C4-2B (cell line): Measurements from ENCODE around the gene FBXO3.

Experiments used
- ZFX ChIP-seq: fragments of 450-650 bp; IDR thresholded peaks from 2 replicates; pipeline ENCODE4 v1.6.1; 2017
- TF ChIP-seq, protein P1 (sequence below): fragments of 450-650 bp; conservative IDR thresholded peaks from 2 replicates; pipeline ENCODE4 v1.5.1; 2017; ENCODE audit warnings: mild to moderate bottlenecking

DNA sequence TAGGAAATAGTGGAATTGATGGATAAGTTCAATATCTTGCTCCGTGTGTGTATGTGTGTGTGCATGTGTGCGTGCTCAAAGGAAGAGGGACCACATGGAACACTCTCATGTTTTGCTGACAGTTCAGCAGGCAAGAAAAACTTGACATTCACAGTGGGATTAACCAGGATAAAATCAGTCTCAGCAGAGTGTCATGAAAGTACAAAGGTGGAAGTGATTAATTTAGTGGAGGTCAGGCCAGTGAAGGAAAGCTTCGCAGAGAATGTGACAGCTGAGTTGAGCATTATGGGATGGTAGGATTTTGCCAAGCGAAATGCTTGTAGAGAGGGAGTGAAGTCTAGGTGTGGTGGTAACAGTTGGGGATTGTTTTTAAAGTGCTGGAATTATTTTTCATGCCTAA, 15.7 kb upstream of the FBXO3 start:
- TF ChIP-seq, protein P1, sequence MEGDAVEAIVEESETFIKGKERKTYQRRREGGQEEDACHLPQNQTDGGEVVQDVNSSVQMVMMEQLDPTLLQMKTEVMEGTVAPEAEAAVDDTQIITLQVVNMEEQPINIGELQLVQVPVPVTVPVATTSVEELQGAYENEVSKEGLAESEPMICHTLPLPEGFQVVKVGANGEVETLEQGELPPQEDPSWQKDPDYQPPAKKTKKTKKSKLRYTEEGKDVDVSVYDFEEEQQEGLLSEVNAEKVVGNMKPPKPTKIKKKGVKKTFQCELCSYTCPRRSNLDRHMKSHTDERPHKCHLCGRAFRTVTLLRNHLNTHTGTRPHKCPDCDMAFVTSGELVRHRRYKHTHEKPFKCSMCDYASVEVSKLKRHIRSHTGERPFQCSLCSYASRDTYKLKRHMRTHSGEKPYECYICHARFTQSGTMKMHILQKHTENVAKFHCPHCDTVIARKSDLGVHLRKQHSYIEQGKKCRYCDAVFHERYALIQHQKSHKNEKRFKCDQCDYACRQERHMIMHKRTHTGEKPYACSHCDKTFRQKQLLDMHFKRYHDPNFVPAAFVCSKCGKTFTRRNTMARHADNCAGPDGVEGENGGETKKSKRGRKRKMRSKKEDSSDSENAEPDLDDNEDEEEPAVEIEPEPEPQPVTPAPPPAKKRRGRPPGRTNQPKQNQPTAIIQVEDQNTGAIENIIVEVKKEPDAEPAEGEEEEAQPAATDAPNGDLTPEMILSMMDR, result no peak
- TF ChIP-seq ZFX, result no peak
